Skeletal muscle tissue (tissue), 4 donors: Measurements from ENCODE around the gene CASKIN1. TPM values are rescaled to one million over a fixed set of nuclear protein-coding genes. Genes with fewer than 3 reads are reported as not detected.

Source experiments
- H3K27ac ChIP-seq: one replicate; pipeline ENCODE4 v1.7.0; 2013; ENCODE audit warnings: mild to moderate bottlenecking, low read depth, low read length, inconsistent platforms
- H3K27me3 ChIP-seq, 3 donors: one replicate each; pipeline ENCODE4 v1.7.0; 2013; ENCODE audit warnings: low read length in 3 of 3; ENCODE audit not compliant: control insufficient read depth in 3 of 3, insufficient read depth in 3 of 3
- H3K36me3 ChIP-seq, 3 donors: one replicate each; pipeline ENCODE4 v1.7.0; 2013; ENCODE audit warnings: low read length in 3 of 3; ENCODE audit not compliant: control insufficient read depth in 3 of 3, insufficient read depth in 3 of 3
- H3K4me1 ChIP-seq, 3 donors: one replicate each; pipeline ENCODE4 v1.7.0; 2013; ENCODE audit warnings: low read length in 3 of 3, mild to moderate bottlenecking in 3 of 3; ENCODE audit not compliant: control insufficient read depth in 3 of 3, insufficient read depth in 3 of 3
- H3K4me3 ChIP-seq, 3 donors: one replicate each; pipeline ENCODE4 v1.7.0; 2013; ENCODE audit warnings: low read length in 3 of 3
- H3K9ac ChIP-seq, 3 donors: one replicate each; pipeline ENCODE4 v1.7.0; 2013; ENCODE audit warnings: low read length in 3 of 3, mild to moderate bottlenecking in 3 of 3, moderate library complexity in 2 of 3, low read depth in 1 of 3
- H3K9me3 ChIP-seq, 3 donors: one replicate each; pipeline ENCODE4 v1.7.0; 2013; ENCODE audit warnings: low read length in 3 of 3; ENCODE audit not compliant: control insufficient read depth in 3 of 3
- total RNA-seq: library from RNA; depleted of rRNA; stranded (reverse); fragments of >200 nt; gene quantifications from one replicate; pipeline ENCODE4 v1.2.3, GENCODE V29; 2014
- donor health status: Osteomylitis.

Gene CASKIN1
- total RNA-seq, 1 donor from 2014 or later: 0.52 TPM

- H3K9me3 ChIP-seq: no peaks in the 10 kb centered on the region
- H3K27me3 ChIP-seq: peaks cover 12 to 26% (median 17%) of the 10 kb centered on the region in 3 donors
- no peak overlapping the region for H3K9ac ChIP-seq
- peaks cover 12 to 15% (median 12%) of the 10 kb centered on the region in 3 donors for H3K4me1 ChIP-seq
- H3K36me3 ChIP-seq: peaks cover 39 to 46% (median 41%) of the 10 kb centered on the region in 3 donors
- H3K27ac ChIP-seq: no peak overlapping the region
- no peak overlapping the region for H3K4me3 ChIP-seq
Measured at GRCh38 chr16:2237493-2238149, 41.2 kb upstream of the CASKIN1 start.

- H3K9ac ChIP-seq: no peak overlapping the region
- H3K36me3 ChIP-seq: peaks cover 39 to 45% (median 41%) of the 10 kb centered on the region in 3 donors
- no peaks in the 10 kb centered on the region for H3K9me3 ChIP-seq
- peaks cover 12 to 15% (median 12%) of the 10 kb centered on the region in 3 donors for H3K4me1 ChIP-seq
- no peak overlapping the region for H3K27ac ChIP-seq
- H3K4me3 ChIP-seq: no peak overlapping the region
- peaks cover 12 to 26% (median 17%) of the 10 kb centered on the region in 3 donors for H3K27me3 ChIP-seq
Measured at GRCh38 chr16:2237102-2237482, 40.7 kb upstream of the CASKIN1 start.

- peak within 1 kb of the TSS in 1 of 3 donors; percentile 60 for H3K9ac ChIP-seq
- no peaks in the 10 kb centered on the region for H3K9me3 ChIP-seq
- peaks cover 44 to 50% (median 44%) of the 10 kb centered on the region in 3 donors for H3K36me3 ChIP-seq
- H3K27ac ChIP-seq: no peak within 1 kb of the TSS
- H3K27me3 ChIP-seq: peaks cover 12 to 26% (median 17%) of the 10 kb centered on the region in 3 donors
- peak within 1 kb of the TSS in 1 of 3 donors; percentile 6 for H3K4me3 ChIP-seq
- peaks cover 12 to 15% (median 12%) of the 10 kb centered on the region in 3 donors for H3K4me1 ChIP-seq
Measured at GRCh38 chr16:2236337-2237101, 40.1 kb upstream of the CASKIN1 start, which contains the start of gene DNASE1L2. Gene DNASE1L2 (plus strand): TSS chr16:2236444. CDS start chr16:2236817, 373 bp downstream.

- Histone ChIP-seq H3K27ac (no peak overlapping the region), H3K4me1 (peaks cover 12 to 15% (median 12%) of the 10 kb centered on the region in 3 donors), H3K36me3 (peaks cover 49 to 51% (median 50%) of the 10 kb centered on the region in 3 donors), H3K27me3 (peaks cover 12 to 26% (median 17%) of the 10 kb centered on the region in 3 donors), H3K4me3 (no peak overlapping the region), H3K9ac (no peak overlapping the region), H3K9me3 (no peaks in the 10 kb centered on the region)
Measured at GRCh38 chr16:2235695-2236336, 39.4 kb upstream of the CASKIN1 start.

GRCh38 chr16:2235234-2235651 is 38.8 kb upstream of the CASKIN1 start:
- H3K36me3 ChIP-seq: peaks cover 50 to 55% (median 54%) of the 10 kb centered on the region in 3 donors
- H3K4me3 ChIP-seq: no peak overlapping the region
- H3K9ac ChIP-seq: no peak overlapping the region
- H3K27me3 ChIP-seq: peaks cover 12 to 26% (median 17%) of the 10 kb centered on the region in 3 donors
- H3K9me3 ChIP-seq: no peaks in the 10 kb centered on the region
- H3K27ac ChIP-seq: no peak overlapping the region
- peaks cover 12 to 15% (median 12%) of the 10 kb centered on the region in 3 donors for H3K4me1 ChIP-seq

GRCh38 chr16:2234813-2235170 is 38.4 kb upstream of the CASKIN1 start:
- Histone ChIP-seq H3K9ac (no peak overlapping the region), H3K36me3 (peaks cover 53 to 58% (median 57%) of the 10 kb centered on the region in 3 donors), H3K4me1 (peaks cover 12 to 15% (median 12%) of the 10 kb centered on the region in 3 donors), H3K4me3 (no peak overlapping the region), H3K27ac (no peak overlapping the region), H3K9me3 (no peaks in the 10 kb centered on the region), H3K27me3 (peaks cover 12 to 26% (median 17%) of the 10 kb centered on the region in 3 donors)

- Histone ChIP-seq H3K9ac (no peak overlapping the region), H3K9me3 (no peaks in the 10 kb centered on the region), H3K4me1 (peaks cover 12 to 15% (median 12%) of the 10 kb centered on the region in 3 donors), H3K27me3 (peaks cover 12 to 26% (median 17%) of the 10 kb centered on the region in 3 donors), H3K4me3 (no peak overlapping the region), H3K27ac (no peak overlapping the region), H3K36me3 (peaks cover 56 to 58% (median 57%) of the 10 kb centered on the region in 3 donors)
Measured at GRCh38 chr16:2233872-2234812, 37.7 kb upstream of the CASKIN1 start.

GRCh38 chr16:2233046-2233775 is 36.8 kb upstream of the CASKIN1 start:
- peaks cover 12 to 26% (median 17%) of the 10 kb centered on the region in 3 donors for H3K27me3 ChIP-seq
- H3K9me3 ChIP-seq: no peaks in the 10 kb centered on the region
- no peak overlapping the region for H3K4me3 ChIP-seq
- no peak overlapping the region for H3K9ac ChIP-seq
- no peak overlapping the region for H3K27ac ChIP-seq
- H3K4me1 ChIP-seq: peaks cover 12 to 15% (median 12%) of the 10 kb centered on the region in 3 donors
- H3K36me3 ChIP-seq: peaks cover 63 to 67% (median 64%) of the 10 kb centered on the region in 3 donors
